MM.1S (cell line): ENCODE data around the gene TROAP.

Experiments used
- DNase-seq: peaks from one replicate; pipeline ENCODE4 v3.0.0-alpha.2; 2015
- H2AFZ ChIP-seq: fragments of 300-600 bp; sonication (generic); 2 replicates; pipeline ENCODE4 v1.6.0; 2016; ENCODE audit warnings: antibody characterized with exemption, low read length
- H3F3A ChIP-seq: fragments of 300-600 bp; sonication (generic); 2 replicates; pipeline ENCODE4 v1.6.1; 2016; ENCODE audit warnings: mild to moderate bottlenecking, antibody characterized with exemption, low read length, moderate library complexity, mixed read lengths; ENCODE audit not compliant: insufficient read depth
- H3K27ac ChIP-seq: fragments of 300-600 bp; sonication (generic); 2 replicates; pipeline ENCODE4 v1.5.1; 2016; ENCODE audit warnings: mild to moderate bottlenecking, low read length
- H3K27me3 ChIP-seq: fragments of 300-600 bp; sonication (generic); replicated peaks from 2 replicates; pipeline ENCODE4 v1.6.0; 2016; ENCODE audit warnings: low read length; ENCODE audit not compliant: insufficient read depth
- H3K36me3 ChIP-seq: fragments of 300-600 bp; sonication (generic); replicated peaks from 2 replicates; pipeline ENCODE4 v1.6.1; 2016; ENCODE audit warnings: mild to moderate bottlenecking, low read length, mixed read lengths; ENCODE audit not compliant: insufficient read depth
- H3K4me1 ChIP-seq: fragments of 300-600 bp; sonication (generic); 2 replicates; pipeline ENCODE4 v1.6.1; 2016; ENCODE audit warnings: low read length, mixed read lengths
- H3K4me2 ChIP-seq: fragments of 300-600 bp; sonication (generic); 2 replicates; pipeline ENCODE4 v1.6.0; 2016; ENCODE audit warnings: low read depth, low read length
- H3K4me3 ChIP-seq: fragments of 300-600 bp; sonication (generic); 2 replicates; pipeline ENCODE4 v1.5.1; 2016; ENCODE audit warnings: low read length, mixed read lengths
- H3K79me2 ChIP-seq: fragments of 300-600 bp; sonication (generic); 2 replicates; pipeline ENCODE4 v1.6.1; 2016; ENCODE audit warnings: mixed run types, low read length, mixed read lengths
- H3K9ac ChIP-seq: fragments of 300-600 bp; sonication (generic); 2 replicates; pipeline ENCODE4 v1.6.1; 2016; ENCODE audit warnings: low read length, mixed read lengths
- H3K9me2 ChIP-seq: fragments of 300-600 bp; sonication (generic); replicated peaks from 2 replicates; pipeline ENCODE4 v1.6.1; 2016; ENCODE audit warnings: mild to moderate bottlenecking, low read length, mixed read lengths; ENCODE audit not compliant: insufficient read depth
- H3K9me3 ChIP-seq: fragments of 300-600 bp; sonication (generic); replicated peaks from 2 replicates; pipeline ENCODE4 v1.6.1; 2016; ENCODE audit warnings: mild to moderate bottlenecking, low read length, mixed read lengths; ENCODE audit not compliant: insufficient read depth
- H4K20me1 ChIP-seq: fragments of 300-600 bp; sonication (generic); 2 replicates; pipeline ENCODE4 v1.6.1; 2016; ENCODE audit warnings: mild to moderate bottlenecking, low read length, moderate library complexity, mixed read lengths; ENCODE audit not compliant: insufficient read depth
- CTCF ChIP-seq: fragments of 300-600 bp; sonication (generic); IDR thresholded peaks from 2 replicates; pipeline ENCODE4 v1.5.1; 2016; ENCODE audit warnings: antibody characterized with exemption, low read length, mixed read lengths
- EZH2 ChIP-seq: fragments of 300-600 bp; sonication (generic); optimal IDR thresholded peaks from 2 replicates; pipeline ENCODE3; 2017; ENCODE audit warnings: low read depth, mild to moderate bottlenecking, antibody characterized with exemption, low read length, mixed read lengths
- EZH2phosphoT487 ChIP-seq: fragments of 300-600 bp; sonication (generic); IDR thresholded peaks from 2 replicates; pipeline ENCODE4 v1.6.1; 2018; ENCODE audit warnings: antibody characterized with exemption, low read length

TROAP gene

GRCh38 chr12:49359671-49360070, 36.6 kb downstream of the TROAP start:
- no peak for DNase-seq
- Histone ChIP-seq H3K9ac (no peak overlapping the region), H3F3A (no peaks in the 10 kb centered on the region), H3K4me1 (peaks cover 5% of the 10 kb centered on the region; the same call in 1 of the 2 replicates), H3K9me2 (no peaks in the 10 kb centered on the region), H4K20me1 (no peaks in the 10 kb centered on the region), H3K27ac (no peak overlapping the region), H3K27me3 (no peaks in the 10 kb centered on the region), H3K79me2 (no peaks in the 10 kb centered on the region), H3K9me3 (no peaks in the 10 kb centered on the region), H2AFZ (no peak overlapping the region), H3K4me3 (no peak overlapping the region), H3K36me3 (no peaks in the 10 kb centered on the region), H3K4me2 (no peak overlapping the region)
- TF ChIP-seq EZH2 = no peak
- TF ChIP-seq EZH2phosphoT487 = no peak
- TF ChIP-seq CTCF = no peak

- H3K36me3 ChIP-seq = no peaks in the 10 kb centered on the region
- TF ChIP-seq EZH2 (no peak), EZH2phosphoT487 (no peak), CTCF (no peak)
- no peaks in the 10 kb centered on the region for H3K9me2 ChIP-seq
- H3K27ac ChIP-seq = no peak overlapping the region
- DNase-seq = no peak
- H3K9ac ChIP-seq = no peak overlapping the region
- H3K27me3 ChIP-seq = no peaks in the 10 kb centered on the region
- H3K4me2 ChIP-seq = no peak overlapping the region
- peaks cover 5% of the 10 kb centered on the region; the same call in 1 of the 2 replicates for H3K4me1 ChIP-seq
- peaks cover 9% of the 10 kb centered on the region; the same call in 1 of the 2 replicates for H3F3A ChIP-seq
- no peaks in the 10 kb centered on the region for H3K9me3 ChIP-seq
- no peaks in the 10 kb centered on the region for H4K20me1 ChIP-seq
- peaks cover 5% of the 10 kb centered on the region; the same call in 1 of the 2 replicates for H3K79me2 ChIP-seq
- H3K4me3 ChIP-seq = no peak overlapping the region
- H2AFZ ChIP-seq = no peak overlapping the region
Measured at GRCh38 chr12:49362077-49362476, 39.0 kb downstream of the TROAP start.

GRCh38 chr12:49364989-49365388, 41.9 kb downstream of the TROAP start:
- Histone ChIP-seq H3F3A (peaks cover 32% of the 10 kb centered on the region), H3K9me3 (no peaks in the 10 kb centered on the region), H4K20me1 (no peaks in the 10 kb centered on the region), H3K79me2 (peaks cover 30% of the 10 kb centered on the region), H3K4me1 (peaks cover 5% of the 10 kb centered on the region), H3K4me2 (no peak overlapping the region), H3K27me3 (no peaks in the 10 kb centered on the region), H3K36me3 (no peaks in the 10 kb centered on the region), H3K4me3 (no peak overlapping the region), H3K9ac (no peak overlapping the region), H3K9me2 (no peaks in the 10 kb centered on the region), H2AFZ (no peak overlapping the region), H3K27ac (no peak overlapping the region)
- no peak for DNase-seq
- TF ChIP-seq EZH2 = no peak
- no peak for TF ChIP-seq EZH2phosphoT487
- no peak for TF ChIP-seq CTCF
